ENCODE data around the gene EMP3. TPM values are rescaled to one million over a fixed set of nuclear protein-coding genes. Genes with fewer than 3 reads are reported as not detected.
"Not testable (repeated sequence)": the region's sequence is repeated elsewhere in the genome, so short reads cannot be mapped to it uniquely, and the experiment has no call there.

The EMP3 gene
- total and polyA plus RNA-seq, 4 experiments from 2014 or later = 293 to 1,108 (median 695) TPM

GRCh38 chr19:48303367-48303766, 22.0 kb upstream of the EMP3 start:
- Mint-ChIP-seq H3K27ac (no peak overlapping the region), H3K27me3 (peaks cover 0 to 3% of the 10 kb centered on the region in 2 donors), H3K36me3 (no peaks in the 10 kb centered on the region), H3K9me3 (no peaks in the 10 kb centered on the region), H3K4me3 (no peak overlapping the region), H3K4me1 (no peaks in the 10 kb centered on the region)
- POLR2A ChIA-PET (ENCODE audit: partially characterized antibody) = no interaction called here
- no peak overlapping the region for H3K27ac ChIP-seq (ENCODE audit: low read depth, low read length)
- no peaks in the 10 kb centered on the region for H3K36me3 ChIP-seq (ENCODE audit: insufficient read depth, low read length)
- intact Hi-C loops (cut with micrococcal nuclease) = no loop called here
- H3K4me3 ChIP-seq (ENCODE audit: low read length in 2 of 2) = no peak overlapping the region
- no peaks in the 10 kb centered on the region for H3K9me3 ChIP-seq (ENCODE audit: control insufficient read depth in 1 of 2, low read length in 2 of 2)
- DNase-seq = no peak
- CTCF ChIA-PET (ENCODE audit: partially characterized antibody) = interaction anchor here (0.6 to 0.7 kb wide), 2 partner anchors 12 to 30 kb away, joined by 3 read pairs; no protein-coding TSS in a partner anchor
- H3K4me1 ChIP-seq (ENCODE audit: insufficient read depth, low read length) = no peaks in the 10 kb centered on the region
- no peaks in the 10 kb centered on the region for H3K27me3 ChIP-seq (ENCODE audit: insufficient read depth, low read length)

DNA sequence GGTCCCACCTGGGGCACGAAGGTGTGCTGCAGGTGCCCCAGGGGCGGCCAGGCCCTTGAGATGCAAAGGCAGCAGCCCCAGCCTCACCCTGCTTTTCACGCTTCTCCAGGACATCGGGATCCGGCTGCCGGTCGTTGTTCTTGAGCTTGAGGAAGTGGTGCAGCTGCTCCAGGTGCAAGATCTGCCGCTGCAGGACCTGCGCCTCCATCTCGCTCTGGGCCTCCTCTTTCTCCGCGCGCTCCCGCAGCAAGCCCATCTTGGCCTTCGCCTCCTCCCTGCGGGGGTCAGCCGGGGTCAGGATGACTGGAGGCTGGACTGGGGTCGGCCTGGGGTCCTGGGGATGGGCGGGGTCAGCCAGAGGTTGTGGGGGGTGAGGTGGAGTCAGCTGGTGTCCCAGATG, 21.5 kb upstream of the EMP3 start:
- H3K27me3 Mint-ChIP-seq = peaks cover 0 to 3% of the 10 kb centered on the region in 2 donors
- no peak for DNase-seq
- CTCF ChIA-PET (ENCODE audit: partially characterized antibody) = interaction anchor here (0.6 kb wide), 1 partner anchor 12 kb away, joined by 3 read pairs; no protein-coding TSS in a partner anchor

DNA sequence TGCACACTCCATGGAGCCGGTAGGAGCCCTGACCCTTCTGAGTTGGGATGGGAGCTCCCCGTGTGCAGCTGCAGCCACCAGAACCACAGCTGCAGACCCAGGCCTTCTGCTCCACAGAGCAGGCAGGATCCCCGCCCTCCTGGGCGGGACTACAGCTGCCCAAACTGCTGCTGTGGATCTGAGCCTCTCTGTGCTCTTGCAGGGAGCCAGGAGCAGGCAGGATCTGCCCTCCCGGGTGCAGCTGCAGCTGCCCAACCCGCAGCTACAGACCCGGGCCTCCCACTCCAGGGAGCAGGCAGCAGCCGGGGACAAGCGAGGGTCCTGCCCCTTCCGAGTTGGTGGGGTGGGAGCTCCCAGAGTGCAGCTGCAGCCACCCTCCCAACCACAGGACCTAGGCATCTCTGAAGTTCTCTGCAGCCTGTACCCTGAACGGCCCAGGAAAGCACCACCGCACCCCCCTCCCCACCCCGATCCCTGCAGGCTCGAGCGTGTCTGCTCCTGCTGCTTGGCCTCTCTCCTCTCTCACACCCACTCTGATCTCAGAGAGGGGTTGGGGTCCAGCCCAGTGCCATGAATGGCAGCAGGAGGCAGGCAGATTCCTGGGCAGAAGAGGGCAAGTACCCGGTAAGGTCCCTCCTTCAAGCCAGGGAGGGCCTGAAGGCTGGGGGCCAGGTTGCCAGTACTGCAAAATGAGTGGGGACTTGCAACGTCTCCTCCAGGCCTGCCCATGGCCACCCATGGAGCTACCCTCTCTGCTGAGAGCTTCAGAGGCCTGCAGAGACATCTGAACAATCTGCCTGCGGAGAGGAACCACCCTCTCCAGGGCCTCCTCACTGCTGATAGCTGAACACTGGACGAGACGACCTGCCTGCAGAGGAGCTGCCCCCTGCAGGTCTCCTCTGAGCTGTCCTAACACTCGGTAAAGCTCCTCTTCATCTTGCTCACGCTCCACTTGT, 16.4 kb upstream of the EMP3 start:
- Mint-ChIP-seq H3K36me3 (no peaks in the 10 kb centered on the region), H3K4me1 (no peaks in the 10 kb centered on the region), H3K9me3 (no peaks in the 10 kb centered on the region), H3K27ac (no peak overlapping the region), H3K27me3 (peaks cover 0 to 3% of the 10 kb centered on the region in 2 donors), H3K4me3 (no peak overlapping the region)
- ChIA-PET POLR2A (ENCODE audit: partially characterized antibody) (no interaction called here), CTCF (ENCODE audit: partially characterized antibody) (interaction anchor here (1.0 kb wide), 1 partner anchor 120 kb away, joined by 4 read pairs; no protein-coding TSS in a partner anchor)
- no peak for DNase-seq
- Histone ChIP-seq H3K9me3 (ENCODE audit: control insufficient read depth in 1 of 2, low read length in 2 of 2) (no peaks in the 10 kb centered on the region), H3K4me3 (ENCODE audit: low read length in 2 of 2) (no peak overlapping the region), H3K27ac (ENCODE audit: low read depth, low read length) (no peak overlapping the region), H3K36me3 (ENCODE audit: insufficient read depth, low read length) (no peaks in the 10 kb centered on the region), H3K27me3 (ENCODE audit: insufficient read depth, low read length) (no peaks in the 10 kb centered on the region), H3K4me1 (ENCODE audit: insufficient read depth, low read length) (no peaks in the 10 kb centered on the region)
- intact Hi-C loops (cut with micrococcal nuclease) = no loop called here

More for the DNA sequence above, 21.5 kb upstream of the EMP3 start:
- H3K27ac ChIP-seq (ENCODE audit: low read depth, low read length) = no peak overlapping the region
- Mint-ChIP-seq H3K9me3 (no peaks in the 10 kb centered on the region), H3K4me3 (no peak overlapping the region), H3K36me3 (no peaks in the 10 kb centered on the region), H3K27ac (no peak overlapping the region), H3K4me1 (no peaks in the 10 kb centered on the region)
- POLR2A ChIA-PET (ENCODE audit: partially characterized antibody) = no interaction called here
- H3K27me3 ChIP-seq (ENCODE audit: insufficient read depth, low read length) = no peaks in the 10 kb centered on the region
- H3K4me1 ChIP-seq (ENCODE audit: insufficient read depth, low read length) = no peaks in the 10 kb centered on the region
- intact Hi-C loops (cut with micrococcal nuclease) = no loop called here
- H3K9me3 ChIP-seq (ENCODE audit: control insufficient read depth in 1 of 2, low read length in 2 of 2) = no peaks in the 10 kb centered on the region
- no peak overlapping the region for H3K4me3 ChIP-seq (ENCODE audit: low read length in 2 of 2)
- H3K36me3 ChIP-seq (ENCODE audit: insufficient read depth, low read length) = no peaks in the 10 kb centered on the region

DNA sequence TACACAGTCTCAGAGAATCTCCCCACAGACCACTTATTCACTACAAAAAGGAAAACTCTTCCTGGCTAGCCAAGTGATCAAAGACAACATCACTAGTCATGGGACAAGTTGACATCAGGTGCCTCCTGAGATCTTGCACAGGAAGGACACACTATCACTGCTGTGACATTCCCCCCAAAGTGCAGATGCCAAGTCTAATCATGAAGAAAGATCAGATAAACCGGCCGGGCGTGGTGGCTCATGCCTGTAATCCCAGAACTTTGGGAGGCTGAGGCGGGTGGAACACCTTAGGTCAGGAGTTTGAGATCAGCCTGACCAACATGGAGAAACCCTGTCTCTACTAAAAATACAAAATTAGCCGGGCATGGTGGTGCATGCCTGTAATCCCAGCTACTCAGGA, 15.6 kb upstream of the EMP3 start:
- H3K4me1 ChIP-seq (ENCODE audit: insufficient read depth, low read length); intact Hi-C loops (cut with micrococcal nuclease); H3K36me3 ChIP-seq (ENCODE audit: insufficient read depth, low read length); H3K9me3 ChIP-seq (ENCODE audit: control insufficient read depth in 1 of 2, low read length in 2 of 2); H3K27me3 ChIP-seq (ENCODE audit: insufficient read depth, low read length); H3K27ac ChIP-seq (ENCODE audit: low read depth, low read length); H3K4me3 ChIP-seq (ENCODE audit: low read length in 2 of 2); CTCF ChIA-PET (ENCODE audit: partially characterized antibody); H3K4me1 Mint-ChIP-seq; H3K9me3 Mint-ChIP-seq; H3K36me3 Mint-ChIP-seq; H3K4me3 Mint-ChIP-seq; H3K27me3 Mint-ChIP-seq; POLR2A ChIA-PET (ENCODE audit: partially characterized antibody); H3K27ac Mint-ChIP-seq; DNase-seq: not testable (repeated sequence)

DNA sequence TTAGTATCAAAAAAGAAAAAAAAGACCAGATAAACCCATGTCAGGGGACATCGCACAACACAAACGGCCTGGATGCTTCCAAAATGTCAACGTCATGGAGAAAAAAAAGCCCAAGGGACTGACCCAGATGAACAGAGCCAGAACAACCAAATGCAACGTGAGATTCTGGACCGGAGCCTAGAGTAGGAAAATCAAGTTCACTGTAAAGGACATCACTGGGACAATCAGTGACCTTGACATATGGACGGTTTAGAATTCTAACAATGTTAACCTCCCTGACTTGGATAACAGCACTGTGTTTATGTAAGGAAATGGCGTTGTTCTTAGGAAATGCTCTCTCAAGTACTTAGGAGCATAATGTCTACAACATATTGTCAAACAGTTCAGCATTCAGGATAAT, 15.1 kb upstream of the EMP3 start:
- Histone ChIP-seq H3K4me3 (ENCODE audit: low read length in 2 of 2) (no peak overlapping the region), H3K27me3 (ENCODE audit: insufficient read depth, low read length) (no peaks in the 10 kb centered on the region), H3K9me3 (ENCODE audit: control insufficient read depth in 1 of 2, low read length in 2 of 2) (no peaks in the 10 kb centered on the region), H3K4me1 (ENCODE audit: insufficient read depth, low read length) (no peaks in the 10 kb centered on the region), H3K36me3 (ENCODE audit: insufficient read depth, low read length) (no peaks in the 10 kb centered on the region), H3K27ac (ENCODE audit: low read depth, low read length) (no peak overlapping the region)
- intact Hi-C loops (cut with micrococcal nuclease) = no loop called here
- Mint-ChIP-seq H3K27me3 (no peaks in the 10 kb centered on the region), H3K4me3 (no peak overlapping the region), H3K27ac (no peak overlapping the region), H3K9me3 (no peaks in the 10 kb centered on the region), H3K4me1 (no peaks in the 10 kb centered on the region), H3K36me3 (no peaks in the 10 kb centered on the region)
- ChIA-PET POLR2A (ENCODE audit: partially characterized antibody) (no interaction called here), CTCF (ENCODE audit: partially characterized antibody) (no interaction called here)
- DNase-seq = no peak

GRCh38 chr19:48311384-48311783, 14.0 kb upstream of the EMP3 start:
- no peaks in the 10 kb centered on the region for H3K9me3 ChIP-seq (ENCODE audit: control insufficient read depth in 1 of 2, low read length in 2 of 2)
- H3K4me3 Mint-ChIP-seq = no peak overlapping the region
- H3K4me1 ChIP-seq (ENCODE audit: insufficient read depth, low read length) = no peaks in the 10 kb centered on the region
- no peaks in the 10 kb centered on the region for H3K27me3 ChIP-seq (ENCODE audit: insufficient read depth, low read length)
- no peak overlapping the region for H3K4me3 ChIP-seq (ENCODE audit: low read length in 2 of 2)
- no peak overlapping the region for H3K27ac ChIP-seq (ENCODE audit: low read depth, low read length)
- no peak overlapping the region for H3K27ac Mint-ChIP-seq
- H3K27me3 Mint-ChIP-seq = no peaks in the 10 kb centered on the region
- POLR2A ChIA-PET (ENCODE audit: partially characterized antibody) = no interaction called here
- CTCF ChIA-PET (ENCODE audit: partially characterized antibody) = interaction anchor here (4.6 kb wide), 1 partner anchor 22 kb away, joined by 49 read pairs; no protein-coding TSS in a partner anchor
- H3K36me3 ChIP-seq (ENCODE audit: insufficient read depth, low read length) = no peaks in the 10 kb centered on the region
- no peaks in the 10 kb centered on the region for H3K9me3 Mint-ChIP-seq
- H3K36me3 Mint-ChIP-seq = no peaks in the 10 kb centered on the region
- intact Hi-C loops (cut with micrococcal nuclease) = no loop called here
- DNase-seq = no peak
- no peaks in the 10 kb centered on the region for H3K4me1 Mint-ChIP-seq

GRCh38 chr19:48315712-48316111, 9.6 kb upstream of the EMP3 start:
- intact Hi-C loops (cut with micrococcal nuclease) = no loop called here
- Mint-ChIP-seq H3K36me3 (no peaks in the 10 kb centered on the region), H3K27ac (no peak overlapping the region)

More at GRCh38 chr19:48315712-48316111, 9.6 kb upstream of the EMP3 start:
- Mint-ChIP-seq H3K4me3 (no peak overlapping the region), H3K4me1 (peaks cover 5 to 11% (median 8%) of the 10 kb centered on the region in 4 donors), H3K9me3 (no peaks in the 10 kb centered on the region), H3K27me3 (no peaks in the 10 kb centered on the region)
- DNase-seq = no peak
- no peaks in the 10 kb centered on the region for H3K9me3 ChIP-seq (ENCODE audit: control insufficient read depth in 1 of 2, low read length in 2 of 2)
- H3K4me3 ChIP-seq (ENCODE audit: low read length in 2 of 2) = no peak overlapping the region
- ChIA-PET CTCF (ENCODE audit: partially characterized antibody) (interaction anchor here (9.1 kb wide), 1 partner anchor 17 kb away, joined by 278 read pairs; no protein-coding TSS in a partner anchor), POLR2A (ENCODE audit: partially characterized antibody) (no interaction called here)
- H3K4me1 ChIP-seq (ENCODE audit: insufficient read depth, low read length) = peaks cover 10% of the 10 kb centered on the region
- no peak overlapping the region for H3K27ac ChIP-seq (ENCODE audit: low read depth, low read length)
- H3K27me3 ChIP-seq (ENCODE audit: insufficient read depth, low read length) = no peaks in the 10 kb centered on the region
- no peaks in the 10 kb centered on the region for H3K36me3 ChIP-seq (ENCODE audit: insufficient read depth, low read length)
